ENCODE results near the gene TMEM225B. TPM values are rescaled to one million over a fixed set of nuclear protein-coding genes. Genes with fewer than 3 reads are reported as not detected.
"Not testable (repeated sequence)": the region's sequence is repeated elsewhere in the genome, so short reads cannot be mapped to it uniquely, and the experiment has no call there.

The TMEM225B gene
- total RNA-seq, 2 donors from 2014 or later = 0.74 TPM; not detected in 1

DNA sequence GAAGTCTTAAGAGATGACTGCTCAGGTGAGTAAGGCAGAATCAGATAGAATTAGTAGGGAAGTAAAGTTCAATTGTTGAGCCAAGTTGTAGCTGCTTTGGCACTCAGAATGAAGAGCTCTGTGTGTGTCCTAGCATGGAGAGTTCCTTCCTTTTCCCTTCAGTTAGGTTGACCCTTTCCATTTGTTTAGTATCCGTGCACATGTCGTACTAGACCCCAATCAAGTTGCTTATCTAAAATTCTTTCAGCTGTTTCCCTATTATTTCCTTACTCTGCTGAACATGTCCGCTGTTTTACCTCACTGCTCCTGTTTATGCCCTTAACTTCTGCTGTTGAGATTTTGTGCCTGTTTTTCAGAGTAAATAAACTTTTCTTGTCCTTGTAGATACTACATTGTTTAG, 26.3 kb upstream of the TMEM225B start:
- H3K9ac ChIP-seq (ENCODE audit: low read depth in 2 of 2, low read length in 2 of 2) = no peak overlapping the region
- no peaks in the 10 kb centered on the region for H3K9me3 ChIP-seq
- peaks cover 20% of the 10 kb centered on the region for H3K36me3 ChIP-seq
- intact Hi-C loops (cut with DNase I) = no loop called here
- DNase-seq = no peak
- H3K27me3 ChIP-seq = no peaks in the 10 kb centered on the region
- no peak overlapping the region for H3K27ac ChIP-seq
- no peaks in the 10 kb centered on the region for H3K4me1 ChIP-seq
- no peak overlapping the region for H3K4me3 ChIP-seq
- TF ChIP-seq, protein P1, sequence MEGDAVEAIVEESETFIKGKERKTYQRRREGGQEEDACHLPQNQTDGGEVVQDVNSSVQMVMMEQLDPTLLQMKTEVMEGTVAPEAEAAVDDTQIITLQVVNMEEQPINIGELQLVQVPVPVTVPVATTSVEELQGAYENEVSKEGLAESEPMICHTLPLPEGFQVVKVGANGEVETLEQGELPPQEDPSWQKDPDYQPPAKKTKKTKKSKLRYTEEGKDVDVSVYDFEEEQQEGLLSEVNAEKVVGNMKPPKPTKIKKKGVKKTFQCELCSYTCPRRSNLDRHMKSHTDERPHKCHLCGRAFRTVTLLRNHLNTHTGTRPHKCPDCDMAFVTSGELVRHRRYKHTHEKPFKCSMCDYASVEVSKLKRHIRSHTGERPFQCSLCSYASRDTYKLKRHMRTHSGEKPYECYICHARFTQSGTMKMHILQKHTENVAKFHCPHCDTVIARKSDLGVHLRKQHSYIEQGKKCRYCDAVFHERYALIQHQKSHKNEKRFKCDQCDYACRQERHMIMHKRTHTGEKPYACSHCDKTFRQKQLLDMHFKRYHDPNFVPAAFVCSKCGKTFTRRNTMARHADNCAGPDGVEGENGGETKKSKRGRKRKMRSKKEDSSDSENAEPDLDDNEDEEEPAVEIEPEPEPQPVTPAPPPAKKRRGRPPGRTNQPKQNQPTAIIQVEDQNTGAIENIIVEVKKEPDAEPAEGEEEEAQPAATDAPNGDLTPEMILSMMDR (IDR thresholded peaks at IDR 0.05) = no peak

DNA sequence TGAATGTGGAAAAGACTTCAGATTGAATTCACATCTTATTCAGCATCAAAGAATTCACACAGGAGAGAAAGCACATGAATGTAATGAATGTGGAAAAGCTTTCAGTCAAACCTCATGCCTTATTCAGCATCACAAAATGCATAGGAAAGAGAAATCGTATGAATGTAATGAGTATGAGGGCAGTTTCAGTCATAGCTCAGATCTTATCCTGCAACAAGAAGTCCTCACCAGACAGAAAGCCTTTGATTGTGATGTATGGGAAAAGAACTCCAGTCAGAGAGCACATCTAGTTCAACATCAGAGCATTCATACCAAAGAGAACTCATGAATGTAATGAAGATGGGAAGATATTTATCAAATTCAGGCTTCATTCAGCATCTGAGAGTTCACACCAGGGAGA, 24.8 kb upstream of the TMEM225B start:
- Histone ChIP-seq H3K9me3 (no peaks in the 10 kb centered on the region), H3K4me1 (no peaks in the 10 kb centered on the region), H3K27me3 (no peaks in the 10 kb centered on the region), H3K9ac (ENCODE audit: low read depth in 2 of 2, low read length in 2 of 2) (no peak overlapping the region), H3K4me3 (no peak overlapping the region), H3K36me3 (peaks cover 20% of the 10 kb centered on the region), H3K27ac (no peak overlapping the region)
- TF ChIP-seq, protein P1 (IDR thresholded peaks at IDR 0.05) = no peak
- DNase-seq = no peak
- intact Hi-C loops (cut with DNase I) = no loop called here

DNA sequence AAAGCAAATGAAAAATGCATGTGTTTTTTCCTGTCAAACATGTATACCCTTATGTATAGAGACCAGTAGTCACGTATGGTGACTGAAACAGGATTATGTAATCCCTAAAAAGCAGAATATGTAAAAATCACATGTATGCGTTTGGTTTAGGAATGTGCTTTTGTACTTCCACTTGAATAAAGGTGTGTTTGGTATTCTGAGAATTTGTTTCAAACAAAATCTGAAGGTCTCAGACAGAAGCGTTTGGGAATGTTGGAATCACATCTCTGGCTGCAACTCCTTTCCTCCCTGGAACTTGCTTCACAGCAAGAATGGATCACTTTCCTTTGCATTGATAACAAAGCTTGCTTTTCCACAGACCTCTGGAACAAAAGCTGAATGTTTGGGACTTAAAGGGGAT, 21.8 kb upstream of the TMEM225B start:
- no peaks in the 10 kb centered on the region for H3K4me1 ChIP-seq
- TF ChIP-seq, protein P1 (IDR thresholded peaks at IDR 0.05) = no peak
- H3K36me3 ChIP-seq = peaks cover 13% of the 10 kb centered on the region
- intact Hi-C loops (cut with DNase I) = no loop called here
- no peak for DNase-seq
- H3K9ac ChIP-seq (ENCODE audit: low read depth in 2 of 2, low read length in 2 of 2) = no peak overlapping the region
- no peaks in the 10 kb centered on the region for H3K9me3 ChIP-seq
- H3K4me3 ChIP-seq = no peak overlapping the region
- no peaks in the 10 kb centered on the region for H3K27me3 ChIP-seq
- H3K27ac ChIP-seq = no peak overlapping the region

DNA sequence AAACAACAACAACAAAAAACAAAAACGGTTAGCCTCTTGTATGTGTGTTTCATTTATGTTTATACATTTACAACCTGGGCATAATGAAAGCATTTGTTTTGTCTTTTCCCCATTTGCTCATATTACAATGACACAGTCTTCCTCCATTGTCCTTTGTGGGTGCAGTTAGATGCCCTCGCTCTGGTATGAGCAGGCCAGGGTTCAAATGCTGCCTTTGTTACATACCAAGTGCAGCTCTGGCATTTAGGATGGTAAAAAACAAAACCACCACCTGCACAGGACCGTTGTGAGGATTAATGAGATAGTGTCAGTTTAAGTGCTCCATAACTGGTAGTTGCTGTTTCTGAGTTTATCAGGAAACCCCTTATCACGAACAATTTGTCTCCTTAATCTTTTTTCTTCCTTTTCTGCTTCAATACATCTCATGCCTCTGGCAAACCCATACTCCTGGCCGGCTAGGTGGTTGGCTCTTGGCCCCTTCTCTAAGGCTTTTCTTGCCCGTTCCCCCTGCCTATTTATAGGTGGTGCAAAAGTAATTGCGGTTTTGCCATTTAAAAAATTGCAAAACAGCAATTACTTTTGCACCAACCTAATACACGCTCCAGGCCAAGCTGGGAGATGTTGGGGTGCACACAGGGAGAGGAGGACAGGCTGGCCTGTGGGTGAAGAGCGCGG, 18.6 kb upstream of the TMEM225B start:
- Histone ChIP-seq H3K4me1 (no peaks in the 10 kb centered on the region), H3K27ac (no peak overlapping the region), H3K4me3 (peak overlapping the region; percentile 57), H3K9me3 (no peaks in the 10 kb centered on the region), H3K27me3 (no peaks in the 10 kb centered on the region), H3K9ac (ENCODE audit: low read depth in 2 of 2, low read length in 2 of 2) (peak overlapping the region; percentile 59 to 72), H3K36me3 (no peaks in the 10 kb centered on the region)
- DNase-seq = no peak
- TF ChIP-seq, protein P1 (IDR thresholded peaks at IDR 0.05) = no peak
- intact Hi-C loops (cut with DNase I) = no loop called here

DNA sequence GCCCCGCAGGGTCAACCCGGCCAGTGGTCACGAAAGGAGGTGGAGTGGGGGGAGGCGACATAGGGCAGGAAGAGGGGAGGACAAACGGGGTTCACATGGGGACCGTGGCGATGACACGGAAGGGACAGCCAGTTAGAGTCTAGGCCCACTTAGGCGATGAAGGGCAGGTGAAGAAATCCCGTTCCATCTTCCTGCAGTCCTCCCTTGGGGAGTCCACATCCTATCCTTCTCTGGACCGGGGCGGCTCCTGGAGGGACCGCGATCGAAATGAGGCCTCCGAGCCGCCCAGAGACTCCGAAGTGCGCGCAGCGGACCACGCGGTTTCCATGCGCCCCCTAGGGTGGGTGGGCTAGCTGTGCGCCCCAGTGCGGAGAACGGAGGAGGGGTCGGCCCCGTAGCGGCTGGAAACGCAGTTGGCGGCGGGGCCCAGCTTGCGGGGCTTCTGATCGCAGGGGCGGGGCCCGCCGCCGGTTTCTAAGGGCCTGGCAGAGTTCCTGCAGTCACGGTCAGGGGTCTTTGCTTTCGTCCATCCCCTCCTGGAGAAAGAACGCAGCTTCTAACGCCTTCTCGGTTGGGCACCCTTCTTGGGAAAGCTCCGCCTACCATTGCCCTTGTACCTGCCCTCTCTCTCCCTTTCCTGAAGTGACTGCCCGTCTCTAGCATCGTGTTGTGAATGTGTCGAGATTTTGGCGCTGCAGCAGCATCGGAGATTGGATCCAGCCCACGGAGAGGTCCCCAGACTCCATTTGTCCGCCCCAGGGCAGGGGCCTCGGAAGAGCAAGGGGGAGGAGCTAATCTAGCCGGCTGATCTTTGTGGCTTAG, 17.9 kb upstream of the TMEM225B start:
- TF ChIP-seq, protein P1 (IDR thresholded peaks at IDR 0.05) = no peak
- Histone ChIP-seq H3K4me1 (no peaks in the 10 kb centered on the region), H3K9ac (ENCODE audit: low read depth in 2 of 2, low read length in 2 of 2) (peak overlapping the region; percentile 59 to 72), H3K27me3 (no peaks in the 10 kb centered on the region), H3K4me3 (peak overlapping the region; percentile 57), H3K27ac (no peak overlapping the region), H3K36me3 (no peaks in the 10 kb centered on the region), H3K9me3 (no peaks in the 10 kb centered on the region)
- intact Hi-C loops (cut with DNase I) = no loop called here
- peak; percentile 27 for DNase-seq

DNA sequence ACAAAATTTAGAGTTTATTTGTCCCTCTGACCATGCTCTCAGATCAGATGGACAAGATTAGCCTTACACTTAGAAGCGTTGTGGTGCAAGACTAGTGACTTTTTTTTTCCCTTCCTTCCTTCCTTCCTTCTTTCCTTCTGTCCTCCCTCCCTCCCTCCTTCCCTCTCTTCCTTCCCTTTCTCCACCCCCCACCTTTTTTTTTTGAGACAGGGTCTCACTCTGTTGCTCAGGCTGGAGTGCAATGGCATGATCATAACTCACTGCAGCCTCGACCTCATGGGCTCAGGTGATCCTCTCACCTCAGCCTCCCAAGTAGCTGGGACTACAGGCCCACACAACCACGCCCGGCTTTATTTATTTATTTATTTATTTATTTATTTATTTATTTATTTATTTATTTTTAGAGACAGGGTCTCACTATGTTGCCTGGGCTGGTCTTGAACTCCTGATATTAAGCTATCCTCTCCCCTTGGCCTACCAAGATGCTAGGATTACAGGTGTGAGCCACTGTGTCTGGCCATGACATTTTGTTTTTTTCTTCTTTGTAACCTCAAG, 17.2 kb upstream of the TMEM225B start:
- peak overlapping the region in 1 of 2 donors; percentile 59 for H3K9ac ChIP-seq (ENCODE audit: low read depth in 2 of 2, low read length in 2 of 2)
- H3K27ac ChIP-seq; DNase-seq; H3K36me3 ChIP-seq; intact Hi-C loops (cut with DNase I); H3K27me3 ChIP-seq; H3K4me1 ChIP-seq; H3K9me3 ChIP-seq: not testable (repeated sequence)
- H3K4me3 ChIP-seq = peak overlapping the region; percentile 57
